CD14-positive monocyte (primary cell): ENCODE data around the gene VIP. TPM values are rescaled to one million over a fixed set of nuclear protein-coding genes. Genes with fewer than 3 reads are reported as not detected.
A peak's percentile ranks its signal among the peaks of the same experiment; 100 is the strongest.

Source experiments
- DNase-seq, 3 donors: peaks; one replicate each; pipeline ENCODE4 v3.0.0-alpha.2; 2011 to 2022
- H2AFZ ChIP-seq: 2 replicates; pipeline ENCODE4 v1.6.0; 2012; ENCODE audit warnings: mild to moderate bottlenecking, low read depth, low read length, inconsistent platforms; ENCODE audit not compliant: insufficient read depth, poor library complexity, severe bottlenecking
- H3K27ac ChIP-seq, 2 donors: 1 replicate in 1 of 2; 2 replicates in 1 of 2; pipeline ENCODE4 v1.5.1; 2012 to 2013; ENCODE audit warnings: low read length in 2 of 2, control low read depth in 1 of 2, inconsistent platforms in 1 of 2, low read depth in 1 of 2, mild to moderate bottlenecking in 1 of 2
- H3K27me3 ChIP-seq, 2 donors: one replicate each; pipeline versions ENCODE4 v1.6.0 to v1.6.1; 2011 to 2013; ENCODE audit warnings: low read length in 2 of 2; ENCODE audit not compliant: control insufficient read depth in 2 of 2, insufficient read depth in 2 of 2
- H3K36me3 ChIP-seq, 2 donors: replicated peaks in 1 of 2; 1 replicate in 1 of 2; 2 replicates in 1 of 2; pipeline versions ENCODE4 v1.5.1 to v1.6.1; 2012 to 2013; ENCODE audit warnings: low read length in 2 of 2, control low read depth in 1 of 2, inconsistent platforms in 1 of 2, mild to moderate bottlenecking in 1 of 2; ENCODE audit not compliant: insufficient read depth in 2 of 2, control insufficient read depth in 1 of 2
- H3K4me1 ChIP-seq, 2 donors: 1 replicate in 1 of 2; 2 replicates in 1 of 2; pipeline versions ENCODE4 v1.5.1 to v1.6.1; 2012 to 2013; ENCODE audit warnings: low read length in 2 of 2, control low read depth in 1 of 2, inconsistent platforms in 1 of 2, mild to moderate bottlenecking in 1 of 2, moderate library complexity in 1 of 2; ENCODE audit not compliant: insufficient read depth in 2 of 2, control insufficient read depth in 1 of 2
- H3K4me2 ChIP-seq: replicated peaks from 2 replicates; pipeline ENCODE3; 2012; ENCODE audit warnings: low read length, moderate library complexity, mild to moderate bottlenecking; ENCODE audit not compliant: poor library complexity, severe bottlenecking; ENCODE audit errors: extremely low read depth
- H3K4me3 ChIP-seq, 3 experiments: fragments of 200-600 bp in 1 of 3; sonication (generic) in 1 of 3; replicated peaks in 1 of 3; 1 replicate in 2 of 3; 2 replicates in 1 of 3; pipeline ENCODE4 v1.5.1; 2011 to 2013; ENCODE audit warnings: low read length in 3 of 3, mild to moderate bottlenecking in 3 of 3, control low read depth in 2 of 3, low read depth in 2 of 3, inconsistent platforms in 1 of 3, moderate library complexity in 1 of 3
- H3K79me2 ChIP-seq: 2 replicates; pipeline ENCODE4 v1.6.0; 2012; ENCODE audit warnings: mild to moderate bottlenecking, control low read depth, inconsistent platforms, low read length, moderate library complexity; ENCODE audit not compliant: insufficient read depth
- H3K9ac ChIP-seq: 2 replicates; pipeline ENCODE4 v1.6.0; 2017; ENCODE audit warnings: low read length, mild to moderate bottlenecking; ENCODE audit not compliant: insufficient read depth, poor library complexity, severe bottlenecking
- H3K9me3 ChIP-seq, 2 donors: replicated peaks in 1 of 2; 1 replicate in 1 of 2; 2 replicates in 1 of 2; pipeline versions ENCODE4 v1.5.1 to v1.6.1; 2012 to 2013; ENCODE audit warnings: low read length in 2 of 2, control low read depth in 1 of 2; ENCODE audit not compliant: control insufficient read depth in 1 of 2, insufficient read depth in 1 of 2
- H4K20me1 ChIP-seq: 2 replicates; pipeline ENCODE4 v1.6.0; 2012; ENCODE audit warnings: mild to moderate bottlenecking, low read length, control low read depth, moderate library complexity; ENCODE audit not compliant: insufficient read depth
- H3K27ac Mint-ChIP-seq, 7 donors: one replicate each; pipeline ENCODE4 v1.8.0; 2020; ENCODE audit warnings: mild to moderate bottlenecking in 7 of 7, mixed read lengths in 7 of 7, moderate library complexity in 6 of 7, inconsistent platforms in 2 of 7
- H3K27me3 Mint-ChIP-seq, 3 donors: one replicate each; pipeline ENCODE4 v1.8.0; 2021 to 2022; ENCODE audit warnings: low read depth in 3 of 3, mild to moderate bottlenecking in 3 of 3, mixed read lengths in 3 of 3, moderate library complexity in 3 of 3, inconsistent platforms in 1 of 3
- H3K36me3 Mint-ChIP-seq, 2 donors: one replicate each; pipeline ENCODE4 v1.8.0; 2020; ENCODE audit warnings: mixed read lengths in 2 of 2, inconsistent platforms in 1 of 2, mild to moderate bottlenecking in 1 of 2
- H3K4me1 Mint-ChIP-seq: one replicate; pipeline ENCODE4 v1.8.0; 2020; ENCODE audit warnings: mild to moderate bottlenecking, mixed read lengths
- H3K4me3 Mint-ChIP-seq, 2 donors: one replicate each; pipeline ENCODE4 v1.8.0; 2020; ENCODE audit warnings: mild to moderate bottlenecking in 2 of 2, mixed read lengths in 2 of 2, moderate library complexity in 1 of 2
- H3K9me3 Mint-ChIP-seq, 7 donors: one replicate each; pipeline ENCODE4 v1.8.0; 2020 to 2022; ENCODE audit warnings: mixed read lengths in 7 of 7, mild to moderate bottlenecking in 6 of 7, moderate library complexity in 6 of 7, inconsistent platforms in 2 of 7
- WGBS: methylation state at CpG from one replicate; pipeline ENCODE4 v1.1.5; 2013; ENCODE audit warnings: missing lambda C conversion rate; ENCODE audit not compliant: insufficient coverage; 5-methylcytosine and 5-hydroxymethylcytosine counted together
- intact Hi-C, 2 donors: fragments of 100-400 bp; cut with micrococcal nuclease; formaldehyde crosslinking; loops; one replicate each; pipeline versions ENCODE4 v1.15.0 to v1.15.1; 2023
- polyA plus RNA-seq, 3 donors: library from polyadenylated mRNA; depleted of rRNA in 1 of 3; unstranded in 2 of 3; stranded (reverse) in 1 of 3; fragments of 300-500 nt in 2 of 3; fragments of >200 nt in 1 of 3; fragmentation: Illumina TruSeq in 2 of 3; gene quantifications; 1 replicate in 2 of 3; 2 replicates in 1 of 3; pipeline ENCODE4 v1.2.3, GENCODE V29; 2012 to 2021
- TF ChIP-seq, protein P1 (sequence below): fragments of 200-600 bp; IDR thresholded peaks from one replicate; pipeline ENCODE4 v1.8.0; 2022; ENCODE audit warnings: antibody characterized with exemption, mild to moderate bottlenecking

Gene VIP
- polyA plus RNA-seq, 3 donors, result not detected

- Mint-ChIP-seq H3K4me1 (no peaks in the 10 kb centered on the region), H3K4me3 (no peak overlapping the region), H3K36me3 (no peaks in the 10 kb centered on the region), H3K27me3 (peaks cover 0 to 2% (median 1%) of the 10 kb centered on the region in 3 donors), H3K27ac (no peak overlapping the region), H3K9me3 (peaks cover 0 to 3% (median 1%) of the 10 kb centered on the region in 7 donors)
- no peak overlapping the region for H2AFZ ChIP-seq
- no peaks in the 10 kb centered on the region for H3K27me3 ChIP-seq
- TF ChIP-seq, protein P1, sequence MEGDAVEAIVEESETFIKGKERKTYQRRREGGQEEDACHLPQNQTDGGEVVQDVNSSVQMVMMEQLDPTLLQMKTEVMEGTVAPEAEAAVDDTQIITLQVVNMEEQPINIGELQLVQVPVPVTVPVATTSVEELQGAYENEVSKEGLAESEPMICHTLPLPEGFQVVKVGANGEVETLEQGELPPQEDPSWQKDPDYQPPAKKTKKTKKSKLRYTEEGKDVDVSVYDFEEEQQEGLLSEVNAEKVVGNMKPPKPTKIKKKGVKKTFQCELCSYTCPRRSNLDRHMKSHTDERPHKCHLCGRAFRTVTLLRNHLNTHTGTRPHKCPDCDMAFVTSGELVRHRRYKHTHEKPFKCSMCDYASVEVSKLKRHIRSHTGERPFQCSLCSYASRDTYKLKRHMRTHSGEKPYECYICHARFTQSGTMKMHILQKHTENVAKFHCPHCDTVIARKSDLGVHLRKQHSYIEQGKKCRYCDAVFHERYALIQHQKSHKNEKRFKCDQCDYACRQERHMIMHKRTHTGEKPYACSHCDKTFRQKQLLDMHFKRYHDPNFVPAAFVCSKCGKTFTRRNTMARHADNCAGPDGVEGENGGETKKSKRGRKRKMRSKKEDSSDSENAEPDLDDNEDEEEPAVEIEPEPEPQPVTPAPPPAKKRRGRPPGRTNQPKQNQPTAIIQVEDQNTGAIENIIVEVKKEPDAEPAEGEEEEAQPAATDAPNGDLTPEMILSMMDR, result no peak
- H3K4me1 ChIP-seq, result no peaks in the 10 kb centered on the region
- H3K4me2 ChIP-seq, result no peak overlapping the region
- no peaks in the 10 kb centered on the region for H3K9me3 ChIP-seq
- H3K9ac ChIP-seq, result no peak overlapping the region
- DNase-seq, result no peak
- no peak overlapping the region for H3K4me3 ChIP-seq
- H4K20me1 ChIP-seq, result no peaks in the 10 kb centered on the region
- no peaks in the 10 kb centered on the region for H3K79me2 ChIP-seq
- intact Hi-C loops, result no loop called here
- 83% methylated on average over 1 of the region's 3 CpGs for WGBS
- H3K36me3 ChIP-seq, result no peaks in the 10 kb centered on the region
- H3K27ac ChIP-seq, result no peak overlapping the region
These were observed 26.2 kb downstream of the VIP start for GRCh38 chr6:152776833-152777232.

GRCh38 chr6:152783217-152783878, 32.8 kb downstream of the VIP start:
- H3K9me3 Mint-ChIP-seq, result peaks cover 0 to 3% (median 1%) of the 10 kb centered on the region in 7 donors
- intact Hi-C loops, result no loop called here
- peak overlapping the region in 1 of 7 donors; percentile 54 for H3K27ac Mint-ChIP-seq

More at GRCh38 chr6:152783217-152783878, 32.8 kb downstream of the VIP start:
- no peaks in the 10 kb centered on the region for H3K4me1 ChIP-seq
- DNase-seq, result no peak
- H2AFZ ChIP-seq, result no peak overlapping the region
- no peaks in the 10 kb centered on the region for H3K79me2 ChIP-seq
- H3K4me3 ChIP-seq, result no peak overlapping the region
- no peak overlapping the region for H3K27ac ChIP-seq
- H3K36me3 ChIP-seq, result no peaks in the 10 kb centered on the region
- Mint-ChIP-seq H3K4me1 (no peaks in the 10 kb centered on the region), H3K4me3 (no peak overlapping the region), H3K36me3 (no peaks in the 10 kb centered on the region), H3K27me3 (peaks cover 0 to 4% (median 1%) of the 10 kb centered on the region in 3 donors)
- no peak overlapping the region for H3K4me2 ChIP-seq
- 30% methylated on average over 3 of the region's 9 CpGs for WGBS
- H4K20me1 ChIP-seq, result no peaks in the 10 kb centered on the region
- H3K9me3 ChIP-seq, result no peaks in the 10 kb centered on the region
- TF ChIP-seq, protein P1, result no peak
- no peak overlapping the region for H3K9ac ChIP-seq
- H3K27me3 ChIP-seq, result no peaks in the 10 kb centered on the region
